HuH-7.5 (cell line): ENCODE measurements around the gene TBCK.
A peak's percentile ranks its signal among the peaks of the same experiment; 100 is the strongest.
"Not testable (repeated sequence)": the region's sequence is repeated elsewhere in the genome, so short reads cannot be mapped to it uniquely, and the experiment has no call there.

Source experiments
- DNase-seq: peaks from one replicate; pipeline ENCODE4 v3.0.0; 2011; ENCODE audit warnings: low spot score

Gene TBCK

DNA sequence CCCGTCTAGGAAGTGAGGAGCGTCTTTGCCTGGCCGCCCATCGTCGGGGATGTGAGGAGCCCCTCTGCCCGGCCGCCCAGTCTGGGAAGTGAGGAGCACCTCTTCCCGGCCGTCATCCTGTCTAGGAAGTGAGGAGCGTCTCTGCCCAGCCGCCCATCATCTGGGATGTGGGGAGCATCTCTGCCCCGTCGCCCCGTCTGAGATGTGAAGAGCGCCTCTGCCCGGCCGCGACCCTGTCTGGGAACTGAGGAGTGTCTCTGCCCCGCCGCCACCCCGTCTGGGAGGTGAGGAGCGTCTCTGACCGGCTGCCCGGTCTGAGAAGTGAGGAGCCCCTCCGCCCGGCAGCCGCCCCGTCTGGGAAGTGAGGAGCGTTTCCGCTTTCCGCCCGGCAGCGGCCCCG lies 5.2 kb upstream of the TBCK start:
- DNase-seq: not testable (repeated sequence)

DNA sequence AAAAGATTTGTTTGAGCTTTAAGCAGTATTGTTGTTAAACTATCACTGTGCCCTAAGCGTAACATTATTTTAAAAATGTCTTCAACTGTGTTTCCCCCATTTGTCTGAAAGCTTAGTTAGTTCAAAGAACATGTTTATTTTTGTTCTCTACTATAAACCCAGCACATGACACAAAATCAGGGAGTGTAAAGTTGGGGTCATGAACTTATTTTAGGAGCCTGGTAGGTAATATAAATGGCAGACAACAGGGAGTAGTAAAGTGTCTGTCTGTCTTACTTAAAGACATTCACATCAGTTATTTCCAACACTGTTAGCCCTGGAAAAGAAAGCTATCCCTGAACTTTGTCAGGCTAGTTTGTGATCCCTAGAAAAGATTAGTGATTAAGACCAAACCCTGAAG lies 4.2 kb upstream of the TBCK start:
- no peak for DNase-seq

DNA sequence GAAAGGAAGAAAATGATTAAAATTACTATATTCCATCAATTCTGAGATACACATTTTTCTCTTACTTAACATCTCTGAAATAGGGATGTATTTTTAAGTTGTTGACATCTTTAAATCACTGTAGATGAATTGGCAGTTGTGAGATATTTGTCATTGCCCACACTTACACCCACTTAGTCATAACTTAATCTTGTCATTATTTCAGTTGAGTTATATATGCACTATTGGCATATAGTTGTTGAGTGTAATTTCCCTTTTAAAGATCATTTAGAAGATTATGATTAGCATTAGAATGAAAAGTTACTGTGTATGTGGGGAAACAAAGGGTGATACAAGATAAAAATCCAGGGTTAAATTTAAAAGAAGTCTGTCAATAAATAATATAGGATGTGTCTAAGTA lies 2.5 kb upstream of the TBCK start:
- DNase-seq: no peak

DNA sequence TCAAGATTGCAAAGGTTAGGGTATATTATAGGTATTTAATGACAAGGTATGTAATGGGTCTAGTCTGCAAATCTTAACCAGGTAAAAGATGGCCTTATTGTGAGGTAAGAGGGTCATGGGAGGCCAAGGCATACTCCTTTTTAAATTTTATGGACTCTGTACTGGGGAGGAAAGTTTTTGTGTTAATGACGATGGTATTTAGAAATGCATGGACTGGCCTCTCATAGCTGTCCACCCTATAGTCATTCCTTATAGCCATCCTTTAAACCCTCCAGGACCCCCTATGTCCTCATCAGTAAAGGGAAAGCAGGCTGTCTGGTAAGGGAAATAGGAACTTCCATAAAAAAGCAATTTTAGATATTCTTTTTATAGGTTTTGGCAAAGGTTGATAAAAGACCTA lies 1.8 kb upstream of the TBCK start:
- DNase-seq: no peak

DNA sequence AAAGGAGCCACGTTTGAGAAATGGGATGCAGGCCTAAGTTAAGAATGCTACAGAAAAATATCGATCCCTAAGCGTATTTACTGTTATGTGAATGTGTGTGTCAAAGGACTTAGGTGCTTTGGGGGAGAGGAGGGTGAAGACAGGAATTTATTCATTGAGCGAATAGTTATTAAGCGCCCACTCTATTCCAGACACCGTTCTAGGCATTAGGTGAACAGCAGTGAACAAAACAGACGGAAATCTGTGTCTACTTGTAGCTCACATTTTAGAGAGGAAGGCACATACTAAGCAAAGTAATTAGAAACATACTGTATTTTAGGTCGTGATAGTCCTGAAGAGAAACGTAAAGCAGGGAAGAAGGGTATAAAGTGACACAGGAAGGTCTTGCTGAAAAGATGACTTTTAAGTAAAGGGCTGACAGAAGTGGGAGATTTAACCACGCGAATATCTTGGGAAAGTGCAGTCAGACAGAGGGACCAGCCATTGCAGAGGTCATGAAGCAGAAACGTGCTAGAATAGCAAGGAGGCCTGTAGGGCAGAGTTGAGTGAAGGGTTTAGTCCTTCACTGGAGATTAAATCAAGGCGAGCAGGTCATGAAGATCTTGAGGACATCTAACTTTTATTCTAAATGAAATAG lies 882 bp upstream of the TBCK start:
- DNase-seq: no peak

DNA sequence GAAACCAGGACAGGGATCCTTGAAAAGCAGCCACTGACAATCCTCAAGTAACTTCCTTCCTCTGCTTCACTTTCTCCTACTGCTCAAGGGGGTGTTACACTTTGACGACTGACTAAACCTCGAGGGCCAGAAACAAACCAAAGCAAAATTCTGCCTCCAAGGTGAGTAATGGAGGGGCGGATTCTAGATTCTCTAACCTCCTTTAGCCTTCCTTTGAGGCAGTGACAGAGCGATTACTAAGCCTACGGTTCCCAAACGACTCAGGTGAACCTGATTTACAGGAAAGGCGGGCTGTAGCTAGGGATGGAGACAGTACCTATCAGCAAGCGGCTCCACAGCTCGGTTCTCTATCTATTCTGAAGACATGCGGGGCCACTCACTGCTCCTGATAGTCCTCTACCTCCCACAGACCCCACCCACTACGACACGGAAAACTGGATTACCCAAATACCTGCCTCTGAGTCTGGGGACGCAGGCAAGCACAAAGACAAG lies 487 bp downstream of the TBCK start:
- DNase-seq: no peak

DNA sequence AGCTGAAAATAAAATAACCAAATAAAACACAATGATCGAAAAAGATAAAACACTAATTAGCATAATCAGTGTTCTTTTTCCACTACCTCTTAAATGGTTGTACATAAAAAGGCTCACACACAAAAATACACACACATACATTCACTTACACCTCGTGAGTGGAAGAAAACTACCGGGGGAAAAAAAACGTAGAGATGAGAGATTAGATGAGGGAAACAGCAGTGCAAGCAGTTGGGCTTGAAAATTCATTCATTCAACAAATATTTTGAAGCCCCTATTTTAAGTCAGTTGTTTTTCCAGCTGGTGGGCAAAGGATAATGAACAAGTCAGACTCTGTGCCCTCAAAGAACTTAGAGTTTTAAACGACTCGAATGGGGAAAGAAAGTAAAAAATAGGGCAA lies 1.0 kb downstream of the TBCK start:
- no peak for DNase-seq

DNA sequence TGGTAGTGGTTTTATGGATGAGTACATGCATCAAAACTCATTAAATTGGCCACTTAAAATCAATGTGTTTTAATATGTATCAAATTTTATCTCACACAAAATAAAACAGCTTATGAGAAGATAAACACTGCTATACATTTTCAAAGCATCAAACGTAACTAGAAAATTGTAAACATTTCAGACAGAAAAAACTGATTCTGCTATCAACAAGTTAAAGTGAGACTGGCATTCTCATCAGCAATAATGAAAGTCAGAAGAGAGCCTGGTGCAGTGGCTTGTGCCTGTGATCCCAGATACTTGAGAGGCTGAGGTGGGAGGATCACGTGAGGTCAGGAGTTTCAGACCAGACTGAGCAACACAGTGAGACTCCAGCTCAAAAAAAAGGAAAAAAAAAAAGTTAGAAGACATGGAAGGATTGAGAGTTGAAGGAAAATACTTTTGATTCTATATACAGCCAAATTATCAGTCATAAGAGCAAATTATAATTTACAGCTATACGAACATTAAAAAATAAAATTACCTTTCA lies 2.9 kb downstream of the TBCK start:
- no peak for DNase-seq

DNA sequence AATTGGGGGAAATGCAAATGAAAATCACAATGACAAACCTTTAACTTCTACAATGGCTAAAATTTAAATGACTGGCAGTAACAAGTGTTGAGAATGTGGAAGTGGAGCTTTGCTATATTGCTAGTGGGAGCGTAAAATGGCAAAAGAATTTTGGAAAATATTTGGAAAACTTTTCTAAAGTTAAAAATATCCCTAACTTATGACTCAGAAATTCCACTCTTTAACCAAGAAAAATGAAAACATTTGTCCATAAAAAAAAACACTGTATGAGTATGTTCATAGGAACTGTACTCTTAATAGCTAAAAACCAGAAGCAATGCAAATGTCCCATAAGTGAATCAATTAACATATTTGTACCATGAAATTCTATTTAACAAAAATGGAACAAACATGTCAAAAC lies 3.6 kb downstream of the TBCK start:
- no peak for DNase-seq

DNA sequence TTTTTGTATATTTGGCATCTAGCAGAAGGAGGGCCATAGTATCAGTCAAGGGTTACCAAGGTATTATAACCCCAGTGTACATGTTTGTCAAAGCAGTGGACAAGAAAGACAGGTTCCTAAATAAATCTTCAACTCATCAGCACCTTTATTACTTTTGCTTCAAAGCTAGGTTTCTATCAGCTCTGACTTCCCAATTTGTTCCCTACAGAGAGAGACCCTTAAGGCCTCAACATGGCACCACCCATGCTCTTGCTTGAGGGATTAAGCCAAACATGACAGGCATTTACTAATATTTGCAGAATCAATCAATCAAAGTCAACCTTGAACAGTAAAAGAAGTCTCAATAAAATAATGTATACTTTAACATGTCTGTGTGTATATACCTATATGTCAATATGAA lies 9.4 kb downstream of the TBCK start:
- DNase-seq: no peak

DNA sequence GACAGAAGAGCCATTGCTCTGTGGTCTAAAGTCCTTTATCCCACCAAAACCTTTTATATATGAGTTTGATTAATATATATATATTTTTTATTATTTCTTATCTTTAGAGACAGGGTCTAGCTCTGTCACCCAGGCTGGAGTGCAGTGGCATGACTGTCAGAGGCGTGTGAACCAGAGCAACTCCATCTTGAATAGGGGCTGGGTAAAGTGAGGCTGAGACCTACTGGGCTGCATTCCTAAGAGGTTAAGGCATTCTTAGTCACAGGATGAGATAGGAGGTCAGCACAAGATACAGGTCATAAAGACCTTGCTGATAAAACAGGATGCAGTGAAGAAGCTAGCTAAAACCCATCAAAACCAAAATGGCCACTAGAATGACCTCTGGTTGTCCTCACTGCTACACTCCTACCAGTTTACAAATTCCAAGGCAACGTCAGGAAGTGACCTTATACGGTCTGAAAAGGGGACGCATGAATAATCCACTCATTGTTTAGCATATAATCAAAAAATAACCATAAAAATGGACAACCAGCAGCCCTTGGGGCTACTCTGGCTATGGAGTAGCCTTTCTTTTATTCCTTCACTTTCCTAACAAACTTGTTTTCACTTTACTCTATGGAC lies 10.5 kb downstream of the TBCK start:
- DNase-seq: no peak

DNA sequence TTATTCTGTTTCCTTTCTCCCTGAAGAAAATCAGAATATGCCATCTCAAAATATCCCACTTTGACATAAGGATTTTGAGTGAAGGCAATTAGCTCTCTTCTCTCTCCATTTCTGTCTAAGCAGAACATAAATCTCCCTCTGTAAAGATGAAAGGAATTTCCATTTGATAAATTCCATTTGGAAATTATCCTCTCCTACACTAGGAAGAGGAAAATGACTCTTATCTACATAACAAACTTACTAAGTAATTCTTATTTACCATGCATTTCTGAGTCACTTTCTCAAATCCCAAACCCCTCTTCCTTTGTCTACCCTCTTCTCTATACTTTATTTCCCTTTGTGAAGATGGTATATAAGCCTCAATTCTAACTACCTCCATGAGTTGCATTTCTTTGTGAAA lies 11.4 kb downstream of the TBCK start:
- no peak for DNase-seq

DNA sequence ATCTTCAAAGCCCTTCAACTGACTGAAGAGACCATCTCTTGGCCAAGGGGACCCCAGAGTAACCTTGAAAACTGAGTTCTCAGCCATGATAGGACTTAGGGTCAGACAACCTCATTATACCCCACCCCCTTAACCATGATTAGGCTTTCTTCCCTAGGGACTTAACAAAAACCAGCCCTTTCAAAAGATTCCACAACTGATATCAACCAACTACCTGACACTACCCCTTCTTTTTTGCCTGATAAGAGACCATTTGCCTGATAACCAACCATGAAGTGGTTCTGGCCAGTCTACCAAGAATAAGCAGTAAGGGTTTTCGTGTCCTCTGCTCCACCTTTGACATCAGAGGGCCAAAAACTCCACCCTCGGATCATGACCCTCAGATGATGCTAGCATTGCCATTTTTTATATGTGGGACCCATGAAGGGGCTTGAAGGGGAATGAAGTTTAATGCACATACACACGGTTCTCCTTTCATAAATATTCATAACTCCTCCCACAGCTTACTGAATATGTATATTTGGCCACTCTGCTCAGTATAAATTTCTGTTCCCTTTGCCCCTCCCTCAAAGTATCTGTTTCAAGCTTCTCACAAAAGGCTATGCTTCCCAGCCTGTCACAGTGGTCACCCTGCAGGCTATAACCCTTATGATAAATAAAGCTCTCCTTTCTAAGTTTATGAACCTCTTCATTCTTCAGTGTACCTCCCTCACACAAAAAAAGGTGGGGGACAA lies 12.3 kb downstream of the TBCK start:
- DNase-seq: no peak

DNA sequence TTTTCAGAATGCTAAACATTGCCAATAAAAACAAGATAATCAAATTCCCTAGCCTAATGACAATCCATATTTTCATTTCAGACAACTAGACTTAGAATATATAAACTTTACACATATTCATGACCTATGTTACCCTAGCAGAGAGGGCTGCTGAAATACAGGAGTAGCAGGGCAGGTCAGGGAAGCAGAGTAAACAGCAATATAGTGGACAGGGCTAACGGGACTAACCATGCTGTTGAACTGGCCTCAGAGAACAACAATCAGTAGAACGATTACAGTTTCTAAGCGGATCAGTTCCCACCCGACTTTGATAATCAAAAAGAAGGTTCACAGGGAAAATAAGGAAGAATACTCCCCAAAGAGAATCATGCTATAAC lies 14.0 kb downstream of the TBCK start:
- no peak for DNase-seq

DNA sequence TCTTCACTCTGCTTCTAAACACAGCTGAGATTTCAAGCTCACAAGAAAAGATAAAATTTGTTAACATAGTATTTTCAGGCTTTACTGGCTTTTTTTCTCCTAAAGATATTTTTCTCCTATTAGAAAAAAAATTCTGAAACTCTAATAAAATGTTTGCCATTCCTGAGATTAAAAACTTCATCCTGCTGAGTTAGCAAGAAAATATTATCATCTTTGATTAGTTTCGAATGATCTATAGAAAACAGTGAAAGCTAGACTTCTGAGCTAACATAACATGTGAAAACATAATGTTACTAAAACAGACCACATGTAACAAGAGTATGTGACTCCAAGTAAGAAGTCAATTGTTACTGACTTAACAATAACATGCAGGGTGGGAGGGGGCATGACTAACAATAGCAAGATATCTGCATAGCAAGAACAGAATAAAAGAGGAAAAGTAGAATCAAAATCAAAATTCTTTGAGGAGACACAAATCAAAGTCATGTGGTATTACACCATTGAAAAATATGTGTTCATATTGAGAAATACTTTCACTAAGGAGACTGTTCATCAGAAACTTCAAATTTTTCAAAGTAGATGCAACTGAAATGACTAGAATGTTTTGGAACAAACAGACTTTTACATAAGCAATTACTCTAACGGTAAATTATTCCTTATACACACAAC lies 14.5 kb downstream of the TBCK start:
- DNase-seq: no peak

DNA sequence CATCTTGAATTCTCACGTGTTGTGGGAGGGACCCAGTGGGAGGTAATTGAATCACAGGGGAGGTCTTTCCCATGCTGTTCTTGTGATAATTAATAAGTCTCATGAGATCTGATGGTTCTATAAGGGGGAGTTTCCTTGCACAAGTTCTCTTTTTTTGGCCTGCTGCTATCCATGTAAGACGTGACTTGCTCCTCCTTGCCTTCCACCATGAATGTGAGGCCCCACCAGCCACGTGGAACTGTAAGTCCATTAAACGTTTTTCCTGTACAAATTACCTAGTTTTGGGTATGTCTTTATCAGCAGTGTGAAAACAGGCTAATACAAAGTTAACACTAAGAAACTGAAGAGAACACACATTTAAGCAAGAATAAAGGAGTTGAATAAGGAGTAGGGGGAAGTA lies 16.0 kb downstream of the TBCK start:
- no peak for DNase-seq

DNA sequence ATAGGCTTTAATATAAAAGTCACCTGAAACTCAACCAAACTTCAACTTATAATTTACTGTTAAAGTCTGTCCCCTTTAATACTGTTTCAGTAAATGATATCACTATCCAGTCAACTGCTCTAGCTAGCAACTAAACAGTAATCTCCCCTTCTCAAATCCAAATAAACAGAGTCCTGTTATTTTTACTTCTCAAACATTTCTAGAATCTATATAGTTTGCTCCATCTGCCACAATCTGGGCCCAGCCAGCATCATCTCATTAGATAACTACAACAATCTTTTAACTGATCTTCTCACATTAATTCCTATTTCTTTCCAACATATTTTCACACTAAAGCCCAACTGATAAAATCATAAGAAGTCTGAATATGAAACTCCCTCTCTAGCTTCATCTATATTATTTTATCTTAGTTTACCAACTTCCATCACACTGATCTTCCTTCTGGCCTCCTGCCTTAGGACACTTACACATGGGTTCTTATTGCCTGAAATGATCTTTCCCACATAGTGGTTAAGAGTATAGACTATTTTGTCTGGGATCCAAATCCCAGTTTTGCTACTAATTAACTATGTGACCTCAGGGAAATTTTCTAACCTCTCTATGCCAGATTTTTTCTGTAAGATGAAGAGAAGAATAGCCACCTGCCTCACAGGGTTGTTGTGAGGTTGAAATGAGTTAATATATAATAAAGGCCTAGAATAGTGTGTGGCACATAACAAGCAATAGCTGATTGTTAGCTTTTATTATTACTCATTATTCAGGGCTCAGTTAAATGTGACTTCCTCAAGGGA lies 18.6 kb downstream of the TBCK start:
- DNase-seq: no peak

DNA sequence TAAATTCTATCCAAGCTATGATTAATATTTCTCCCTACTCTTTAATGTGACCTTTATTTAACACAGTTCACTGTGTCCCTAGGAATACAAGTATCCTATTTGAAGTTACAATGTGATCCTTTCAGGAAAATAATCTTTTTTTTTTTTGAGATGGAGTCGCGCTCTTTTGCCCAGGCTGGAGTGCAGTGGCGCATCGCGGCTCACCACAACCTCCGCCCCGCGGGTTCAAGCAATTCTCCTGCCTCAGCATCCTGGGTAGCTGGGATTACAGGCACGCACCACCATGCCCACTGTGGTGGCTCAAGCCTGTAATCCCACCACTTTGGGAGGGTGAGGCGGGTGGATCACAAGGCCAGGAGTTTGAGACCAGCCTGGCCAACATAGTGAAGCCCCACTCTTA lies 21.9 kb downstream of the TBCK start:
- no peak for DNase-seq

DNA sequence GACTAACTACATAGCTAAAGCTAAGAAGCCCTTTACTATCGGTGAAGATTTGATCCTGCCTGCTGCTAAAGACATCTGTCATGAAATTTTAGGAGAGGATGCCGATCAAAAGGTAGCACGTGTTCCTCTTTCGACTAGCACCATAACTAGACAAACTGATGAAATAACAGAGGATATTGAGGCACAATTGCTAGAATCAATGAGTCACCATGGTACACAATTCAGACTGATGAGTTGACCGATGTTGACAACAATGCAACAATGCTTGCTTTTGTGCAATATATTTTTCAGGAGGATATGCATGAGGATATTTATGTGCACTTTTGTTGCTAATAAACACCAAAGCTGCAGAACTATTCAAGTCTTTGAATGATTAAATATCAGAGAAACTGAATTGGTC lies 24.3 kb downstream of the TBCK start:
- no peak for DNase-seq

DNA sequence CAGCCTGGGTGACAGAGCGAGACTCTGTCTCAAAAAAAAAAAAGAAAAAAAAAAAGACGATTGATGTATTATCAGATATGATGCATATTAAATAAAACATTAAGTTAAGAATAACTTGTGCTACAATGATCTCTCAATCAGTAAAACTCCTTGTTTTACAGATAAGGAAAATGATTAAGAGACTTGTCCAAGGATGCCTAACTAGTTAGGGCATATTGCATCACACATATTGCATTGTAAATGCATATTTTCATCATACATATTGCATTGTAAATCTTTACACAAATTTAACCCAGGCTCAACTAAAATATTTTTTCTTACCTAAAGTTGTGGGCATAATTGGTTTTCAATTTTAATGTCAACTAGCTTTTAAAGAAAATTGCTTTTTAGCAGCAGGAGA lies 26.3 kb downstream of the TBCK start:
- no peak for DNase-seq

DNA sequence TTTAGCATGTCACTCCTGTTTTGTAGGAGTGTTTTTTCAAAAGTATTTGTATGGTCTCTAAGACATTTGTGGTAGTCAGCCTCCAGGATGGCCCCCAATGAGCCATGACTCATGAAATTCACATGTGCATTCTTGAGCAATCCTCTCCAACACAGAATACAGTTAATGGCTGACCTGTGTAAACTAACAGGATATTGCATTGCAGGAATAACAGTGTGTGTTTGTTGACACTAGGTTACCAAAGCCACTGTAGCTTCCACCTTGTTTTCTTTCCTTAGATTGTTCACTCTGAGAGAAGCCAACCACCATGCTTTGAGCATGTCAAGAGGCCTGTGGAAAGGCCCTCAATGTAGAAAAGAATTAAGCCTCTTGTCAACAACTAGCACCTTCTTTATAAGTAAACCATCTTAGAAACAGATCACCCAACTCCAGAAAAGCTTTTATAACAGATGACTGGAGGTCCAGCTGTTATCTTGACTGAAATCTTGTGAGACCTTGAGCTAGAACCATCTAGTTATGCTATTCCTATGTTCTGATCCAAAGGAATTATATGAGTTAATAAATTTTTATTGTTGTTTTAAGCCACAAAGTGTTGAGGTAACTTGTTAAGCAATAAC lies 28.5 kb downstream of the TBCK start:
- DNase-seq: peak; percentile 12

DNA sequence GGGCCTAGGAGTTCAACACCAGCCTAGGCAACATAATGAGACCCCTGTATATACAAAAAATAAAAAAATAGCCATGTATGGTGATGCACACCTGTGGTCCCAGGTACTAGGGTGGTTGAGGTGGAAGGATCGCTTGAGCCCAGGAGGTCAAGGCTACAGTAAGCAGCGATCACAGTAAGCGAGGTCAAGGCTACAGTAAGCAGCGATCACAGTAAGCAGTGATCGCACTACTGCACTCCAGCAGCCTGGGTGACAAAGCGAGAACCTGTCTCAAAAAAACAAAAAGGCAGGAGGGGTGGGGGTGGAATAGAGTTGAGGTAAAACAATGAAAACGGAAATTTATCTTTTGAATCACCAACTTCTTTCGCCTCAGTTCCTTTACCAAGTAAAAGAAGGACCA lies 29.4 kb downstream of the TBCK start:
- no peak for DNase-seq
